ENCODE measurements around the gene ARHGEF7. TPM values are rescaled to one million over a fixed set of nuclear protein-coding genes. Genes with fewer than 3 reads are reported as not detected.

The ARHGEF7 gene
- total RNA-seq, 1 experiment from 2014 or later, result 16.0 TPM

DNA sequence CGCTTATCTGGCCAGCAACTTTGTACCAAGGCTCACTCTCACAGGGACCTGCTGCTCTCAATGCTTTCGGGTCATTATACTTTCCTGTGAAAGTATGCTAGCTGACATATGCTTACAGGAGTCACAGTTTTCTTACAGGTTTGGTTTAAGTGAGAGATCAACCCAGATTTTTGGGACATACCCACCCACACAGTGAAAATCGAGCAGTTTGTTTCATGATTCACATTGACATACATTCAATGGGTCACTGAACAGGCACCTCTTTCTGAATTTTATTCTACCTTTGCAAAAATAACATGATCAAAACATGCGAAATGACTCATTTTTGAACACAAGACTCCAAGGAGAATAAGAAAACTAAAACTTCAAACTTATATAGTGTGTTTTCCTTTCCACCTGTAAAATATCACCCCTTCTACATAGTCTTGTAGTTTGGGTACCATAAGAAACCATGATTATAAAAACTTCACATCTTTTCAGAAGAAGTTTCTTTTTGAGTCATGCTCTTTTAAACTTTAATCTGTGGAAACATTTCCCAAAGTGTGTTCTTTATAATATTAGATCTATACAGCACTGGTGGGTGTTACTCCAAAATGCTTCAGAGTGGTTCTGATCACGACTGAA, 161.0 kb downstream of the ARHGEF7 start:
- no peak for DNase-seq (ENCODE audit: low read depth)

DNA sequence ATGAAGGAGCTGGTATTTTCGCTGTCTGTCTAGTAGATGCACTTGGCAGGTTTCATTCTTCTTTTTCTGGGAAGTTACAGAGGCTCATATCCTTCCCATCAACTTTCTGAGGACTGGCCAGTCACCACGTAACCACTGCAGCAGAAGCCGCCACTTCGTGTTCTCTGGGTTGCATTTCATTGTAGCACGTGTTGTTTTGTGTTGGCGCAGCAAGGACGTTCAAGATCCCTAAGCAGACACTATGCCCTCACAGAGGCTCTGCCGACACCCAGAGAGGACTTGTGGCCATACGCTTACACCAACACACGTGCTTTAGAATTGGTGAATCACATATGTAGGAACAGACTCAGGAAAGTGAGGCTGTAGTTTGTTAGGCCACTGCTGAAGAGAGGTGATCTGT, 163.1 kb downstream of the ARHGEF7 start:
- no peak for DNase-seq (ENCODE audit: low read depth)

DNA sequence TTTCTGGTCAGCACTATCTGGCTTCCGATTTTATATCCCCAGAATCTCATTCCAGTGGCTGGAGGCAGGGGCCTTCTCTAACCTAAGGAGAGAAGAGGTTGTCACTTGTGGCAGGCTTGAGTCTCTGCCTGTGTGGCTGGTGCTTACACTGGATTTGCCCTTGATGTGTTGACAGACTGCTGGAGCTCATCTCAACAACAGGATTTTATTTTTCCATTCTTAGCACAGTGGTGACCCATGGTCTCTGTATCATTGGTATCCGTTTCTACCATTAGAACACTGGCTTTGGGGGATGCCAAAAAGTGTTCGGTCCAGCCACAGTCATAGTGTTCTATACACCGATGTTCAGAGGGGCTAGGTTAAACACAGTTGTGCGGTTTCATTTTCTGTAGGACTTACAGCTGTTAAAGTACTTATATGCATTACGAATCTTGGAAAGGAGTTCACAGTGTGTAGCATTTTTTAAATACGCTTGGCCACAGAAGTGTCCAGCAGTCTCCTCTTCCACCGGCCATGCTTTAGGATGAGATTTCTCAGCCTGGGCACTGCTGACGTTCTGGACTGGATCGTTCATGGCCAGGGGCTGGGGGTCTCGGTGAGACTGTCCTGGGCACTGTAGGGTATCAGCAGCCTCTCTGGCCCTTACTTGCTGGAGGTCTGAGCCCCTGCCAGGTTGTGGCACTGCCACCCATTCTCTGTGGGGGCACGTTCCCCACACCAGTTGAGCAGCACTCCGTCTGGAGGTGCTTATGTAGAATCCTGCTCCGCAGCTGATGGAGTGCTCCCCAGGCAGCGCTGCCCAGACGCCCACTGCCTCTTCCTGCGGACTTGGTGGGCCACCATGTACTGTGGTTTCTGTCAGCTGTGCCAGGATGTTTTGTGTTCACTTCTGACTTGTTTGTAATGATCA, 163.9 kb downstream of the ARHGEF7 start:
- no peak for DNase-seq (ENCODE audit: low read depth)

DNA sequence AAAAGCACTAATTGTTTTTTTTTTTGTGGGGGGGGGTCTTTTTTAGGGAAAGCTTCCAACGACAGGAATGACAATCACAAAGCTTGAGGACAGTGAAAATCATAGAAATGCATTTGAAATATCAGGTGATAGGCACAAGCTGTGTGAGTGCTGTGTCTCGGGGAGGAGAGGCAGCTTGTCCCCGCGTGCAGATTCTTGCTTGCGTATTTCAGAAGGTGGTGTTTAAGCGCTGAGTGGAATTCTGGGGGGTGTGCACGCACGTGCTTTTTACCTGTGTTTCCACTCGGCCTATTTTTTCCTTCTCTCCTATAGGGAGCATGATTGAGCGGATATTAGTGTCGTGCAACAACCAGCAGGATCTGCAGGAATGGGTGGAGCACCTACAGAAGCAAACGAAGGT, 165.1 kb downstream of the ARHGEF7 start:
- no peak for DNase-seq (ENCODE audit: low read depth)

DNA sequence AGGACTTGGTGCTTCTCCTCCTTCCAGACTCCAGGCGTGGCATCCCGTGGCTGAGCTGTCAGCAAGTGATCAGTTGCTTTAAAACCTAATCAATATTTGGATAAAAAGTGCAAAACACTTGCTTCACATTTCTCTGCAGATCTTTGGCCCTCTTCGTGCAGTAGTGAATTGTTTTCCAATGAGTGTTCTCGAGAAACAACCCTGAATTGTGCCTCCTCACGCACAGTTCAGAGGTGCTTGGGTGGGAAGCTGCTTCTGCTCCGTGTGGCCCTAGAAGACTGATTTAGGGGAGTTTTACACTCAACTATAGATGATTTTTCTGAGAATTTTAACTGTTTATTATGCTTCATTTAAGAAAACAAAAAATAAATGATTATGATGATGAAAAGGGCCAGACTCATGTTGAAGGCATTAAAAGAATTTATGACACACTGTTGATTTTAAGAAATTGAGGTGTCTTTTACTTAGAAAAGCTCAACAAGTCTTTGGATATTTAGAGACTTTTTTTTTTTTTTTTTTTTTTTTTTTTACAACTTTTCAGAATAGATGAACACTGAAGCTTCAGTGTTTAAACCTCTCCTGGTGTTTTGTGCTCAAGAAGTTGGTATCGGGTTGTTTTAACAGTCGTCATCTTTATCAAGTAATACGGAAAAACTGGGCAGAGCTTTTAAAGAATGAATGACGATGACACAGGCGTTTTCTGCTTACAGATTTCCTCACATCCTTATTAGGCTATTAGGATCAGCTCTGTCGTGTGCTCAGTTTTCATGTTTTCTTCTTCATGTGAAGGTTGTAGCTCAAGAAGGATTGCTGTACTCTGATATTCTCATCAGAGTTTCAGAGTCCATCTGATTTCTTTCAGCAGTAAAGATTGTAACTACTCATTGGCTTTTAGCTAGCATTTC, 165.8 kb downstream of the ARHGEF7 start:
- no peak for DNase-seq (ENCODE audit: low read depth)

DNA sequence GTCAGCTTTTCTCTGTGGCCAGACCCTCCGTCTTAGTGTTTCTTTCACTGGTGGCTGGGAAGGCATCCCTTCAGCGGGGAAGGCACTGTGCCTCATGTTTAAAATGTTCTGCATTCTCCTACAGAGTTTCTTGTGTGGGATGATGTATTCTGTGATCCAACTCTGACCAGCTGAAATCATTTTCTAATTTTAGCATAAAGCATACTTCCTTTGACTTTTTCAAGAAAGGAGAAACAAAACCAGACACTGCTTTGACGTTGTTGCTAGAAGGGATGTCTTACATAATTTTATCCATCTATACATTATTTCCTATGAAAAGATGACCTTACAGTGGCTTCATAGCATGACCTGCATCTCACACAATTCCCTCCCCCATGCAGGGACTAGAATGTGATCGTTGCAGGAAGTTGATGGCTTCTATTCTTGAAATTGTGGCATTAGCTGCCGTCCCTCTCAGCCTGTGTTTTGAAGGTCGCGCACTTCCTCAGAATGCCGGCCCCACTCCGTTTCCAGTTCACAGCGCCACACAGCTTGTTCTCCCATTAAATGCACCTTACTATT, 166.7 kb downstream of the ARHGEF7 start:
- no peak for DNase-seq (ENCODE audit: low read depth)

DNA sequence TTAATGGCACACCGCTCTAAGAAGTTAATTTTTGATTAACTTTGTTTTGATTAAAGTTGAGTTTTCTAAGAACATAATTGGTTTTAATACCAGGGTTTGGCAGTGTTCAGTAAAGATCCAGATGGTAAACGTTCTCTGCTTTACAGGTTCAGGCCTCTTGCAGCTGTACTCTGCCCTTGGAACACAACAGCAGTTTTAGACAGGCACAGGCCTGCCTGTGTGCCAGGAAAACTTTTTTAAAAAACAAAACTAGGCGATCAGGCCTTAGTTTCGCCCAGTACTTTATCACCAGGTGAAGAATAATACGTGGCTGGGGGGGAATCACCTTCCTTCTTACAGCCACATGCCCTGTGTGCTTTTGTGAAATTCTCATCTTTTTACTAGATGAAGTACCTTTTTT, 167.3 kb downstream of the ARHGEF7 start:
- no peak for DNase-seq (ENCODE audit: low read depth)

DNA sequence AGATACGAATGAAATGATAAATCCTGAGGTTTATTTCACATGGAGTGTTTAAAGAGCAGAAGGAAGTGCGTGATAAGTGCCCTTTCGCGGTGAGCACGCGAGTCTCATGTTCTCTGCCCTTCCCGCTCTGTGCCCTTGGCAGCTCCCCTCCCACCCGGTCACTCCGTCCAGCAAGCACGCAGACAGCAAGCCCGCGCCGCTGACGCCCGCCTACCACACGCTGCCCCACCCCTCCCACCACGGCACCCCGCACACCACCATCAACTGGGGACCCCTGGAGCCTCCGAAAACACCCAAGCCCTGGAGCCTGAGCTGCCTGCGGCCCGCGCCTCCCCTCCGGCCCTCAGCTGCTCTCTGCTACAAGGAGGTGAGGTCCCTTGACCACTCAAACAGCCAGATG, 167.9 kb downstream of the ARHGEF7 start:
- no peak for DNase-seq (ENCODE audit: low read depth)

DNA sequence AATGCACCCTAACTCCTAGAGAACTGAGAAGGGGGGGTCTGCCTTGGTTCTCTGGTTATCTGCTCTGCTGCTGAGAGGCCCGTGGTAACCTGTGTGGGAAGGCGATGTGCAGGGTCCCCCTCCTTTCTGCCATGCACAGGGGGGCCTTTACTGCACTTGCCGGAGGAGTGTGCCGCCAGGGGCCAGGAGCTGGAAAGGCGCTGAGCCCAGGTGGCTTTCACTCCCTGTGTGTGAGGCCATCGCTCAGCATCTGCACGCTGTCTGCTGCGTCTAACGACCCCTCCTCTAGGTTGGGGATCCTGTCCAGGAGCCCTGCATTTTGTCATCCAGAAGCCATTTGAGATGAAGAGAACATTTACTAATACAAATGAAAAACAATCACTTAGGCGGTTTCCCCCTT, 168.3 kb downstream of the ARHGEF7 start:
- DNase-seq (ENCODE audit: low read depth), result no peak

DNA sequence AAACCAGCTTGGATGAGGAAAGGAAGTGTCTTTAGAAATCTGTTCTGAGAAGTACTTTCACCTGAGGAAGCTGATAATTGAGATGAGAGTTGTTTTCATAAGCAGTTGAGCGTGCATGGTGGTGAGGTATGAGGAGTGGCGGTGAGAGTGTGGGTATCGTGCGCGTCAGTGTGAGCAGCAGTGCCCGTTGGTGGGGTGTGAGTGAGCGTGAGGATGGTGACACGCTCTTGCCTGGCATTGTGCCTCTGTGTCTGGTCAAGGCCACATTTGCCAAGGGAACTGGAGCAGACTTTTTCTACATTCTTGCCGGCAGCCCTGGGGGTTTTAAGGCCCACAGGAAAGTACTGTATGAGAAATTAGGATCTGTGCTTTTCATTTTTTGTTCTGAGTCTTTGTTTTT, 168.9 kb downstream of the ARHGEF7 start:
- DNase-seq (ENCODE audit: low read depth), result no peak

DNA sequence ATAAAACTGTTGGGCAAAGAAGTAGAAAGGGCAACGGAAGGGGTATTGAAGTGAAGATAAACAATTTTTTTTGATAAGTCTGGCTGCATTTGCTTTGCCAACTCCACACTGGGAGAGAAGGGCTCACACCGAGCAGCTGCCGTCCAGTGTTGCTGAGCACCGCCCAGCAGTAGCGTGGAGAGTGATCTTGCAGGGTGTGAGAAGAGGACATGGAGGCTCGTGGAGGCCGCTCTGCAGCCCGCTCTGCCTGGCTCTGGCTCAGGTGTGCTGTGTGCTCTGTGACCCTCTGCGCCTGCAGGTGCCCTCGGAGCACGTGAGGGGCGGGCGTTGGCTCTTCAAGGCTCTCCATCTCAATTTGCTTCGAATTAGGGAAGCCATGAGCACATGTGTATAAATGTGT, 169.5 kb downstream of the ARHGEF7 start:
- no peak for DNase-seq (ENCODE audit: low read depth)

DNA sequence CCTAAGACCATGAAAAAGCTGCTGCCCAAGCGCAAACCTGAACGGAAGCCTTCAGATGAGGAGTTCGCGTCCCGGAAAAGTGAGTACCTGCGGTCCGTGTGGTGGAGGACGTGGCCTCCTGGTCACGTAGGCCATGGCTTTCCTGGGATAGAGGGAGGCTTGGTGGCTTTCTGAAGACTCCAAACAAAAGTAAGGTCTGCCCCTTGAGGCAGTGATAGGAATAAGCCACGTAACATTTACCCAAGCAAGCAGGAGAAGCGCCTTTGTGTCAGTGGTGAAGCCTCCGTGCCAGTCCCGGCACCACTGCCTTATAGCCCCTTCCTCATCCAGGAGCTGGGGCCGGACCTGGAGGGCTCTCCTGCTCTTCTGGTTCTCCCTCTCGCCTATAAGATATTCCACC, 171.1 kb downstream of the ARHGEF7 start:
- no peak for DNase-seq (ENCODE audit: low read depth)

DNA sequence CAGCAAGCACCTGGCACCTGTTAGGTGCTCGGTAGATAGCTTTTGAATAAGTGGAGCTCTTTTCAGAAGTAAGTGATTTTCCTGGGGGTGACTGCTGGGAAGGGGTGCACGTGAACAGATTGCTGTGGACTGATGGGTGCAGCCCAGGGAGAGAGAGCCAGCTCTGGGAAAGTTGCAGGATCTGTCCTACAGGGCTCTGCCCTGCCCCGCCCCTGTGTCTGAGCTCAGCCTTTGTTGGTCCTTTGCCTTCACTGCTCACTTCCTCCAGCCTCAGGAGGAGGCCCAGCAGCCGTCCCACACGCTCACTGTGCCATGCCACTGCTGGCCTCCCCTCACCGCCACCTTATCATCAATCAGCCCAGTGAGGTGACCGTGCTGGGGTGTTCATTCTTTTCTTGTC, 171.6 kb downstream of the ARHGEF7 start:
- DNase-seq (ENCODE audit: low read depth), result no peak

DNA sequence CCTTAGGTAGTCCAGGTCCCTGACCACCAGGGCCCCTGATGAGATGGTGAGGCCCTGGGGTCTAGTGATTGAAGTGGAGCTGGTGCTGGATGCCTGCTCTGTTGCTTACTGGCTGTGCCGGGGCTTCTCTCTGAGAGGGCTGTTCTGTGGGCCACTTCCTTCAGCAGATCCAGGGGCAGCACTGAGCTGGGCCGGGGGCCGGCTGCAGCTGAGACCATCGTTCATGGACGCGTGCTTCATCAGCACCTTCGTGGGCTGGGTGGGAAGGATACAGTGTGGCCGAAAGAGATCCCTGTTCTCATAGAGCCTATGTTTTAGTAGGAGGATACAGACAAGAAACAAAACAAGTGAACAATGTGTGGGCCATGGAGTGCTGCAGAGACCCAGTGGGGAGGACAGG, 172.1 kb downstream of the ARHGEF7 start:
- no peak for DNase-seq (ENCODE audit: low read depth)

DNA sequence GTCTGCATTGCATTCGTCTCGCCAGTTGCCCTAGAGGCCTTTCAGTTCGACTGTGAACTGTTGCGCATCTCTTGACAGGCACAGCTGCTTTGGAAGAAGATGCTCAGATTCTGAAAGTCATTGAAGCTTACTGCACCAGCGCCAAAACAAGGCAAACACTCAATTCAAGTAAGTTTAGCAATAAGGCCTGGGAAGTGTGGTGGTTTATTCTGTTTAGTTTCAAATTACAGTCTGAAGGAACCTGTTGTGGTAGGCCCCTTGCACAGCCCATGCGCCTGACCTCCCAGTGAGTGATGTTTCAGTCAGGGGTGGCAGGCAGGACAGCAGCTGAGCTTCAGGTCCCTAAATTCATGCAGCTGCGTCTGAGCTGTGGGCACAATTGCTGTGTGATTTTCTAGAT, 173.2 kb downstream of the ARHGEF7 start:
- DNase-seq (ENCODE audit: low read depth), result no peak

DNA sequence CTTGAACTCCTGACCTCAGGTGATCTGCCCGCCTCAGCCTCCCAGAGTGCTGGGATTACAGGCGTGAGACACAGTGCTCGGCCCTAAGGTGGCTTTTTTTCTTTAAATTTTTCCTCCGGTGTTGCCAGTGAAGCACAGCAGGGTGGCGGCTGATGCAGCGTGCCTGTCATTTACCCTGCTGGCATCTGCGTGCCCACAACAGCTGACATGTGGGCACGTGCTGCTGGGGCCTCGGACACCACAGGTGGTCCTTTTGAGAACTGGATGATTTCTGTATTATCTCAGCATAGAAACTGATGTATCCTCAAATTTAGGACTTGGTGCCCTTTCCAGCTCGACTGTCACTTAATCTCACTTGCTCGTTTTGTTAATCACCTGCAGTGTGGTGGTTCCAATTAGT, 174.1 kb downstream of the ARHGEF7 start:
- DNase-seq (ENCODE audit: low read depth), result no peak

DNA sequence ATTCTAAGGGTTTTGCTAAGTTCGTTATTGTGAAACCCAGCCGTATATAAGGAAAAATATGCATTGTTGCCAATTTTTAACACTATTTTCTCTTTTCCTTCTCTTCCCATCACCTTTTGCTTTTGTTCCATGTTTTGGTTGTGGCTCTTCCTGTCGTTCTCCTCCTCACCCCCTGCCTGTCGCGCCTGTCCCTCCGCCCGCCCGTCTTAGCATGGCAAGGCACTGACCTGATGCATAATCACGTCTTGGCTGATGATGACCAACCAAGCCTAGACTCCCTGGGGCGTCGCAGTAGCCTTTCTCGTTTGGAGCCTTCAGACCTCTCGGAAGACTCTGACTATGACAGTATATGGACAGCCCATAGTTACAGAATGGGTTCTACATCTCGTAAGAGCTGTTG, 176.8 kb downstream of the ARHGEF7 start:
- DNase-seq (ENCODE audit: low read depth), result no peak

DNA sequence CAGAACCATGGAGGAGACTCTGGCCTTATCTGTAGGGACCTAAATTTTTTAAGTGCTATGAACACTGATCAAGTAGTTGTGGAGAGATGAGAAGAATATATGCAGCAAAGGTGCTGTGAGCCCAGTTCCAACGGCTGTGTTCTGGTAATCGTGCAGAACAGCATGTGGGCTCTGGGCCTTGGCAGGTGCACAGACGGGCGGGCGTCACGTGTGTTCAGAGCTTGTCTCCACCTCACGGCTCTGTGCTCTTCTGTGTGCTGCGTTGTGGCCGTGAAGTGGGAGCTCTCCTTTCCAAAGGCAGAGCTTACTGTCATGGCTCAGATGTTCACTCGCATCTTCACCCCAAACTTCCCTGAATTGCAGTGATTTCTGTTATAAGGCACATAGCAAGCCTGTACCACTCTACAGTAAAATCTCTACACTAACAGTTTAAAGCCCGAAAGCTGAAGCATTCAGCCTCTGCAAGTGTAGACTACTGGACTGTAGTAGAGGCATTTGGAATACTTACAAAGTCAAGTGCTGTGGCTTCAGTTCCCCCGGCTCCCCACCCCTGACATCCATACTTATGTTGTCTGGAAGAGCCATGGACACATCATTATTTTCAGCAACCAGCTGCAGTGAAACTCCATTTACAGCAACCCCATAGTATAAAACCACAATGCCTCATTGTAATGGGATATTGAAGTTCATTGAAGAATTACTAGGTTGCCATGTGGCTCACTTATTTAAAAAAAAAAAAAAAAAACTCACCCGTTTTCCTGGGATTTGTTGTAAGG, 177.8 kb downstream of the ARHGEF7 start:
- DNase-seq (ENCODE audit: low read depth), result no peak

DNA sequence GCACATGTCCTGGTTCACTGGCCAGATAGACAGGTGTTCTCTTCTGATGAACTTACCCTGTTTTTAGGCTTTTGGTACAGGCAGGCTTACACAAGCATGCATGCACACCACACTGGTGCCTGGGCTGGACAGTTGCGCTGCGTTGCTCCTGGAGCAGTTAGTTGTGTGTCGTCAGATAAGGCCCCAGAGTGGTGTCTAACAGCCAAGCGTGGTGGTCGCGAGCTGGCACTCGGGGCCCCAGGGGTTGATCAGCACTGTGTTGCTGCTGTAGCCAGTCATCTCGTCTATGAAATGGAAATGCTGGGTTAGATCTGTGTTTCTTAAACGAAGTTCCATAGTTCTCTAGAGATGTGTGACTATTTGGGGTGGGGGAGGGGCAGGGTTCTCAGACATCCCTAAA, 180.8 kb downstream of the ARHGEF7 start:
- no peak for DNase-seq (ENCODE audit: low read depth)

DNA sequence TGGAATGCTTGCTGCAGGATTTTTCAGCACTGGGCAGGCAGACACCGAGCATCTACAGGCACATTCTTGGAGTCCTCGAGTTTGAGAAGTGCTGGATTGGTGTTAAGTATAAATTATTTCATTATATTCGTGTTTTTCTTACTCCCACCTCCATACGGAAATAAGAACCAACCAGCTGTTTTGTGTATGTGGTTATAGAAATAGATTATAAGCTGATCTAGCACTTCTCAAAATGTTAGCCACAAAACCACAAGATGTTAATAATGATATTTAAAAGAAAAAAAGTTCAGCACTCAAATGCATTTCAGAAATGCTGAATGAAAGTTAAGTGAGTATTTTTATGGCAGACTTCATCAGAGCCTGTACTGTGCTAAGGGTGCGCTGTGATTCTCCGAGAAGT, 181.3 kb downstream of the ARHGEF7 start:
- no peak for DNase-seq (ENCODE audit: low read depth)

All from RPMI7951 (cell line).